Measurements from ENCODE around the gene KCNK15.
"Not testable (repeated sequence)": the region's sequence is repeated elsewhere in the genome, so short reads cannot be mapped to it uniquely, and the experiment has no call there.

The KCNK15 gene

GRCh38 chr20:44756956-44757355 lies 11.3 kb downstream of the KCNK15 start:
- no peak overlapping the region for H3K4me3 ChIP-seq (ENCODE audit: low read depth, low read length)
- TF ChIP-seq CTCF (IDR thresholded peaks at IDR 0.05; ENCODE audit: insufficient read depth, low read depth, low read length, missing control alignments): no peak
- DNase-seq (ENCODE audit: low read depth): no peak

- TF ChIP-seq CTCF (IDR thresholded peaks at IDR 0.05; ENCODE audit: insufficient read depth, low read depth, low read length, missing control alignments): no peak
- H3K4me3 ChIP-seq (ENCODE audit: low read depth, low read length): no peak overlapping the region
- no peak for DNase-seq (ENCODE audit: low read depth)
These were observed 12.8 kb downstream of the KCNK15 start for GRCh38 chr20:44758247-44759101.

GRCh38 chr20:44759595-44759994 lies 13.9 kb downstream of the KCNK15 start:
- no peak overlapping the region for H3K4me3 ChIP-seq (ENCODE audit: low read depth, low read length)
- DNase-seq (ENCODE audit: low read depth): no peak
- no peak for TF ChIP-seq CTCF (IDR thresholded peaks at IDR 0.05; ENCODE audit: insufficient read depth, low read depth, low read length, missing control alignments)

GRCh38 chr20:44761423-44761822 lies 15.8 kb downstream of the KCNK15 start:
- TF ChIP-seq CTCF (IDR thresholded peaks at IDR 0.05; ENCODE audit: insufficient read depth, low read depth, low read length, missing control alignments): no peak
- no peak overlapping the region for H3K4me3 ChIP-seq (ENCODE audit: low read depth, low read length)
- DNase-seq (ENCODE audit: low read depth): no peak

GRCh38 chr20:44762466-44763140 lies 16.9 kb downstream of the KCNK15 start:
- no peak for TF ChIP-seq CTCF (IDR thresholded peaks at IDR 0.05; ENCODE audit: insufficient read depth, low read depth, low read length, missing control alignments)
- H3K4me3 ChIP-seq (ENCODE audit: low read depth, low read length): no peak overlapping the region
- DNase-seq (ENCODE audit: low read depth): no peak

- DNase-seq (ENCODE audit: low read depth); H3K4me3 ChIP-seq (ENCODE audit: low read depth, low read length): not testable (repeated sequence)
These were observed 18.1 kb downstream of the KCNK15 start for GRCh38 chr20:44763798-44764197.

GRCh38 chr20:44765091-44765490 lies 19.4 kb downstream of the KCNK15 start:
- no peak for TF ChIP-seq CTCF (IDR thresholded peaks at IDR 0.05; ENCODE audit: insufficient read depth, low read depth, low read length, missing control alignments)
- DNase-seq (ENCODE audit: low read depth): no peak
- H3K4me3 ChIP-seq (ENCODE audit: low read depth, low read length): no peak overlapping the region
